MM.1S (cell line): Measurements from ENCODE around the gene DUSP1.

Source experiments
- EZH2phosphoT487 ChIP-seq: fragments of 300-600 bp; sonication (generic); IDR thresholded peaks from 2 replicates; pipeline ENCODE4 v1.6.1; 2018; ENCODE audit warnings: antibody characterized with exemption, low read length
- TF ChIP-seq, protein P1 (sequence below): fragments of 300-600 bp; sonication (generic); IDR thresholded peaks from 2 replicates; pipeline ENCODE4 v1.5.1; 2016; ENCODE audit warnings: antibody characterized with exemption, low read length, mixed read lengths

DNA sequence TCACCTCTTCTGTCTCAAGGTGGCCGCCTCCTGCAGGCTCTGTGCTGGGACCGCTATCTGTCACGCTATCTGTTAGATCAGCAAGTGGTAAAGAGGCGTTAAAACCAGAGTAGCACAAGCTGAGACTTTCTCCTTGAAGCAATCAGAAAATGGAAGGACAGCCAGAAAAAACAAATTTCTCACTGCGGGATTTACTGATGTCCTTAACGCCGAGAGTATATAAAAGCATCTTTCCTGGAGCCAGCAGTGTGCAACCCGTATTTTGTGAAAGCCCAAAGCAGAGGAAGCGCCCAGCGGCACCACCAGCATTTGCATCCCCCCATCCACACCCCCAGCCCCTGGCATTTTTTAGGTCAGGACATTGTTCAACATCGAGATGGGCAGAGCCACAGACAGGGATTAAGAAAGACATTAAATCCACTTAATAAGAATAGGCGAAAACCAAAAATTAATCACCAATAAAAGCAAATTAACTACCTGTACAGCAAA lies 48.6 kb downstream of the DUSP1 start:
- TF ChIP-seq, protein P1, sequence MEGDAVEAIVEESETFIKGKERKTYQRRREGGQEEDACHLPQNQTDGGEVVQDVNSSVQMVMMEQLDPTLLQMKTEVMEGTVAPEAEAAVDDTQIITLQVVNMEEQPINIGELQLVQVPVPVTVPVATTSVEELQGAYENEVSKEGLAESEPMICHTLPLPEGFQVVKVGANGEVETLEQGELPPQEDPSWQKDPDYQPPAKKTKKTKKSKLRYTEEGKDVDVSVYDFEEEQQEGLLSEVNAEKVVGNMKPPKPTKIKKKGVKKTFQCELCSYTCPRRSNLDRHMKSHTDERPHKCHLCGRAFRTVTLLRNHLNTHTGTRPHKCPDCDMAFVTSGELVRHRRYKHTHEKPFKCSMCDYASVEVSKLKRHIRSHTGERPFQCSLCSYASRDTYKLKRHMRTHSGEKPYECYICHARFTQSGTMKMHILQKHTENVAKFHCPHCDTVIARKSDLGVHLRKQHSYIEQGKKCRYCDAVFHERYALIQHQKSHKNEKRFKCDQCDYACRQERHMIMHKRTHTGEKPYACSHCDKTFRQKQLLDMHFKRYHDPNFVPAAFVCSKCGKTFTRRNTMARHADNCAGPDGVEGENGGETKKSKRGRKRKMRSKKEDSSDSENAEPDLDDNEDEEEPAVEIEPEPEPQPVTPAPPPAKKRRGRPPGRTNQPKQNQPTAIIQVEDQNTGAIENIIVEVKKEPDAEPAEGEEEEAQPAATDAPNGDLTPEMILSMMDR = no peak
- no peak for TF ChIP-seq EZH2phosphoT487
